Measurements from ENCODE around the gene COL4A1.

The COL4A1 gene

DNA sequence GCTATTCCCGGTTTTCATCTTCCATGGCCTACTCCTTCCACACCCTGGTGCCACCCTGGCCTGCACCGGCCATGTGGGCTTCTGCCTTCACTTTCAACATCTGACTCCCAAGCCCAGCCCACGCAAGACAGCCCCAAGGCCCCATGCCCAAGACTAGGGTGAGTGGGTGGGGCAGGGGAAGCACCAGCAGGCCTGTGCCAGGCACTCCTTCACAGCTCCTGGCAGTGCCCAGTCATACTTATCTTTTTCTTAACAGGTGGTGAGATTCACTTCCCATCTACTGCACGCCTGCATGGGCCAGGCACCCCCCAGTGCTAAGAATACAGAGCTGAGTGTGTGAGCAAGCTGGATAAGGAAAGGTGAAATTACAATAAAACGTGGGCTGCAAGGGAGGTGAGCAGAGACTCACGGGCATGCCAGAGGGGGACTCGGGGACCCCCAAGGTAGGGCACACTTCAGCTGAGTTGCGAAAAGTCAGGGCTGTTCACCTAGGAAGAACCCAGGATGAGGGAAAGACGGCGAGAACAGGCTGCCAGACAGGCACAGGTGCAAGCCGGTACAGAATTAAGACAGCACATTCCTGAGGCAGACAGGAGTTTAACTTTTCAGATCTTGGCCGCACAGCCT, 55.7 kb downstream of the COL4A1 start:
- no peak for DNase-seq

DNA sequence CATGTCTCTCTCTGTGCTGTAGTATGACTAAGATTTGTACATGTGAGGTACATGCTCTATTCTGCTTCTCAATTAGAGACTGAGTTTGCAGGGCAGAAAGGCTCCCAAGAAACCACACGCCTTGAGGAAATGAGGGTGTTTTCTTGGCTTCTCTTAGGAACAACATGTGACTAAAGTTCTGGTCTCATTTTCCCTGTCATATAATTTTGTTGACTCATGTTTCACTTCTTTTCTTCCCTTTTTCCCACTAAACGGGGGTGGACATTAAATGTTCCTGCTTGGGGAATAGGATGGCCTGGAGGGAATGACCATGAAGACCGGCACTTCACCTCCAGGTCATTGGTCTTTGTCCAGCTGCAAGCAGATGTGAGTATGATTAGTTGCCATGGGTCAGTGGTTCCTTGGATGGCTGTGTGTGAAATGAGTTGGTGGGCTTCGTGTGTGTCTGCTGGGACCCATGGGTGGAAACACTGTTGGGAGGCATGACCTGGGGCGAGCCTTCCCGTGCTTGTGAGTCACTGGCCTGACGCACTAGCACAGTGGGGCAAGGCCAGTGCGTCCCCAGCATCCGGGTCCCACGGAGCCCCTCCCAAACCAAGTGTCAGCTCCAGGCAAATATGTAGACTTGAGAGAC, 56.6 kb downstream of the COL4A1 start:
- no peak for DNase-seq

DNA sequence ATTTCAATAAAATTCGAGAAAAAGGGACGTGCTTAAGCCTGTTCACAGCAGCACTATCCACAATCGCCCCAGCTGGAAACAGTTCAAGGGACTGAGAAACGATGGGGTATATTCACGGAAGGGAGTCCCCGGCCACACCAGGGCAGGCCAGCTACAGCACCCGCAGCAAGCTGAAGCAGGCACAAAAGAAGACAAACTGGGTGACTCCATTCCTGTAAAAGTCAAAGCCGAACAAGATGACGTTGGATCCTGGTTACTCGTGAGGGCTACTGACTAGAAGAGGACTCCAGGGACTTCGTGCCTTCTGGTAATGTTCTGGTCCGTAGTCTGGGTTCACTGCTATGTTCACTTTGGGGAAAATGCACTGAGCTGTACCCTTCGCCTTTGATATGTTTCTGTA, 57.6 kb downstream of the COL4A1 start:
- DNase-seq: no peak

DNA sequence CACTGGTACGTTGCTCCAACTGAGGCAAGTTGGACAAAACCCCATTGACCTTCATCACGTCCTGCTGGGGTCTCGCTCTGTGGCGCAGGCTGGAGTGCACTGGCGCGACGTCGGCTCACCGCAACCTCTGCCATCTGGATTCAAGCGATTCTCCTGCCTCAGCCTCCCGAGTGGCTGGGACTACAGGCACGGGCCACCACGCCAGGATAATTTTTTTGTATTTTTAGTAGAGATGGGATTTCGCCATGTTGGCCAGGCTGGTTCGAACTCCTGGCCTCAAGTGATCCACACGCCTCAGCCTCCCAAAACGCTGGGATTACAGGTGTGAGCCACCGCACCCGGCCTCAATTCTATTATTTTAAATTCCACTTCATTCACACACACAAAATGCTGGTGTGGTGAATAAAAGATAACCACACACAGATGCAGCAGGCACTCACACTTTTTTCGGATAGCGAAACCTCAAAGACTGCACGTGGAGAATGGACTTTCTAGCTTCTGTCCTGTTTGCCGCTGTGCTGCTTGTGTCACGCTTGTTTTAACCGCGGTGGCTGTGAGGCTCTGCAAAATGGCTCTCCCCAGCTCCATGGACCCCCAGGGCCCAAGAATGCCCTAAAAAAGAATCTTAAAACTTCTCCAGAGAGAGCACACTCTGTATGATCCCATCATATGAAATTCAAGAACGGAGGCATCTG, 58.4 kb downstream of the COL4A1 start:
- no peak for DNase-seq

DNA sequence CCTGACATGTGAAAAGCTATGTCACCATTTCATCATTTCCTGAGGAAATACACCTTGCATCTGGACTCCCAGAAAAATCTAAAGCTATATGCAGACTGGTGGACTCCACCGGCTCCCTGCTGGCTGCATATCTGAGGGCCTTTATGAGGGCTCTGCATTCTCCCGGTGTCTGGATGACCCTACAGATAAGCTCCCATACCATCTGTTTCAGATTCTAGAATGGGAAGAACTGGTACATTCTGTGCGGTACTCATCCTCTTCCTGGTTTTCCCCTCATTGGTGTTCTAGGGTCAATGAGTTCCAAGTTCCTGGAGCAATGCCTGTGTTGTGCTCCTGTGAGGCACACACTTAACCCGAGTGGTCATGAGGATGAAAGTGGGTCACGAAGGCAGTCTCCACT, 60.4 kb downstream of the COL4A1 start:
- no peak for DNase-seq

DNA sequence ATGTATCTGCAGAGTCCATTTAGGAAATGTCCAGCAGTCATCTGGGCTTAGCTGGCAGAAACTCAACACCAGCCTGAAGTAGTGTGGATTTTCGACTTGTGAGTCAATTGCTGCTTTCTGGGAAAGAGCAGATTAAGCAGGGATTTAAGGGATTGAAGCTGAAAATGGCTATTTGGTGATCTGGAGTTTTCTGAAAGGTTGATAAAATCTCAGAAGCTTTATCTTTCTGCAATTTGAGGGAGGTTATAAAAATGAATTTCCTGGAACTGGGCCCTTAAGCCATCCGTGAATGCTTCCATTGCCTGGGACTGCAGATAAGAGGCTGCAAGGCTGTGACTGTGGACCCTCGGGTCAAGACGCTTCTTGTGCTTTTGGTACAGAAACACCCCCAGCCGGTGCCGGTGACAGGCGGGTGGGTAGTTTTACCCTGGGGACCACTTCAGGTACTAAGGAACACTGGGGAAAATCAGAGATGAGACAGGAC, 61.5 kb downstream of the COL4A1 start:
- no peak for DNase-seq

DNA sequence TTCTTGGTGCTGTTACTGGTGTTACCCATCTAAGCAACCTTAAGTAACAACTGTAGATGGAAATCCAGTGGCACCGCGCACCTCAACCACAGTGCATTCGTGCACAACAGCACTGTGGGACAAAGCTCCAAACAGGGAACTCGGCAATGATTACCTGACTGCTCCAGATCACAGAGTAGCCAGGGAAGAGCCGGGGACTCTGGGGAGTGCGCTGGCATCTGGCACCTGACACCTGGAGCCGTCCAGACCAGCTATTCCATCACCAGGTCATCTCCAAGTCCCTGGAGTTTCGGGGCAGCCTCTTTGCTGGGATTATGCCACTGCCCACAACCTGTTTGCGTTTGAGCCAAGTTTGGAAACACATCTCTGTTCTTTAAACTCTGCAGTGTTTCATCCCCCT, 62.0 kb downstream of the COL4A1 start:
- DNase-seq: no peak

DNA sequence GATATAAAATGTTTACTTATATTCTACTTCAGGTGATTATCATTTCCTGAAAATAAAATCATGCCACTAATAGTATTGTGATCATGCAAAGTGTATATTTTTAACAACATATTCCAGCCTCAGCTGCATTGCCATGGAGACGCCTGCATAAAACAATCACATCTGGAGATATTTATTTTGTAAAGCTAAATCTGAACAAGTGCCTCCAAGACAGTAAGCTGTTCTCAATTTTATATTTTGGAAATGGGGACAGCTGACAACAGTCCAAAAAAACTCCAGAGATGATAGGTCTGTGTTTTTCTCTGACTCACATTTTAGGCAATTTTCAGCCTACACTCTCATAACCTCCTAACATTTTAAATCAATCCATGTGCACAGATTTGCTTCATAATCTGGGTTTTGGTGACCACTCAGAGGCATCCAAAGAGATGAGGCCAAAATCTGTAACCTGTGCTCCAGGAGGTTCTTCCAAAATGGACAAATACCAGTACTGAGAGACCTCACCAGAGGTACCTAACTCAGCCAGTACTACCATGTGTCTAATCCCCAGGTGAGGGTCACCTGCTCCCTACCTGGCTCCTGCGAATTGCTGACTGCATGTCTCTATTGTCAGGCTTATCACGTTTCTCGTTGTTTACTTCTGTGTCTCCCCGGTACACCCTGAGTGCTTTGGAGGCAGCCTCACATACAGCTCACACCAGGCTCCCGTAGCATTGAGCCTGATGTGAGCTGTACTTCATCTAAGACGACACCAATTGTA, 62.7 kb downstream of the COL4A1 start:
- DNase-seq: no peak

DNA sequence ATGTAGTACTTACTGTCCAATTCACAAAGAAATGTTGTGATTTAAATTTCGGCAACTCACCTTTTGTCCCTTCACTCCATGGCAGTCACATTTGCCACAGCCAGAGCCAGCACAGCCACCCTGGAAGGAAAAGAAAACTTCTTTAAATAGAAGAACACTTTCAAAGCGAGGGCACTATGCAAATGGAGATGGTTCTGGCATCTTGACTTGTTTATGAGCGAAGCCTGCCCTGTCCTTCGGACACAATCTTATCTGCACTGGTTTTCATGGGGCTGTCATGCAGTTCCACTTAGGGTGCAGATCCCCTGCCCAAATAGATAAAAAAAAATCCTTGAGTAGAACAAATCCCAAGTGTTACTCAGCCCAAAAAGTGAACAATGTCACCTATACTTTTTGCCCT, 64.3 kb downstream of the COL4A1 start:
- DNase-seq: no peak

DNA sequence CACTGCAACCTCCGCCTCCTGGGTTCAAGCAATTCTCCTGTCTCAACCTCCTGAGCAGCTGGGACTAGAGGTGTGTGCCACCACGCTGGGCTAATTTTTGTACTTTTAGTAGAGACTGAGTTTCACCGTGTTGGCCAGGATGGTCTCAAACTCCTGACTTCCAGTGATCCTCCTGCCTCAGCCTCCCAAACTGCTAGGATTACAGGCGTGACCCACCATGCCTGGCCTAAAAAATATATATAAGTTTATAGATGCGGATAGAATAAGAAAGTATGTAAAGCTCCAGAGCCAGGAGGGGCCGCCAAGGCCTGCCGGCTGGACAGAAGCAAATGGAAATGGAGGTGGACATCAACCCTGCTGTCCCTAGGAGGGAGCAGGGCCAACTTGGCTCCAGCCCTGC, 66.0 kb downstream of the COL4A1 start:
- DNase-seq: no peak

DNA sequence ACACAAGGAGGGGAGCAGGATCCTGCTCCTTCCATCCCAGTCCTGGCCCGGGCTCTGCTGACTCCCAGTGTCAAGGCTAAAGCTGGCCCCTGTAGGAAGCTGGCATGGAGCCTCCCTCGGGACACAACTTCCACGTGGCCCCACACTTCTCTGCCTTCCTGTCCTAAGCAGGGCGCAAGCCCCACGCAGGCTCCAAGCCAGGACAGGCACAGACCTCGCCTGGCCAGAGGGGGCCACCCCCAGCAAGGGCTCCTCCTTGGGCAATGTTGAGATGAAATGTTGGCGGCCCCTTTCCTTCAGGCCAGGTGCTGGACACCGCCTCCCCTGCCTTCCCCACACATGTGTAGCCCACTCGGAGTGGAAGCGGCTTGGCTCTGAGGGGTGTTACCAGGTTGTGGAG, 66.6 kb downstream of the COL4A1 start:
- DNase-seq: no peak

DNA sequence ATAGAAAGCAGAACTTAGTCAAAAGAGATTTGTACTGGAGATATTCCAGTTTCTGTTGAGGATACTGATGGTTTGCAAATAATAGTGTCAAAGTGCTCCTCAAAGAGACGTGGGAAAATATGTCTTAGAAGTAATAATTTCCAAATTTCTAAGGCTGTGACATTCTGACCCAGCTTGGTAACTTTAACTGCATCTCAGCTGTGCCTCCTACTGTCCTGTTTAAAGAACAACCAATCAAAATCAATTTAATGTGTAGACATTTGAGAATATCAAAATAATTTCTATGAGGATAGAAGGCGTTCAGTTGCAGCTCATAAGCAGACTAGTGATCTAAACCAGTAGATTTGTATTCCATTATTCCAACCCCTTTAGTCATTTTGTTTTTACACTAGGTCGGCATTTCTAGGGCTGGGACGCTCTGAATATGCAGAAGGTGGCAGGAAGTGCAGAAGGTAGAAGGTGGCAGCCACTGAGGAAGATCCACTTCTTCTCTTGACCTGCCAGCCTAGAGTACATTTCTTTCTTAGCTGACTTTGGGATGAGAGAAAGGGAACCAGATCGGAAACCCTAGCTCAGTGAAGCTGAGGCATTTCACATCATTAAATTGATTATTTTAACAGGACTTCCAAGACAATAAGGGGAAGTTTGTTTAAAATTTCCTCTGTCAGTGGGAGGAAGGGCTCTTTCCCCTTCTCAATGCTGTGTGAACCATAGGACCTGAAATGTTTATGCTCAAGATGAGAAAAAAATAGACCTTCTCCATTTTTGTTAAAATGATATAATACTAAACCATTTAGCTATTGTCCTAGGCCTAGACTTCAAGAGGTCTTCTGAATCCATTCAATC, 67.5 kb downstream of the COL4A1 start:
- no peak for DNase-seq

DNA sequence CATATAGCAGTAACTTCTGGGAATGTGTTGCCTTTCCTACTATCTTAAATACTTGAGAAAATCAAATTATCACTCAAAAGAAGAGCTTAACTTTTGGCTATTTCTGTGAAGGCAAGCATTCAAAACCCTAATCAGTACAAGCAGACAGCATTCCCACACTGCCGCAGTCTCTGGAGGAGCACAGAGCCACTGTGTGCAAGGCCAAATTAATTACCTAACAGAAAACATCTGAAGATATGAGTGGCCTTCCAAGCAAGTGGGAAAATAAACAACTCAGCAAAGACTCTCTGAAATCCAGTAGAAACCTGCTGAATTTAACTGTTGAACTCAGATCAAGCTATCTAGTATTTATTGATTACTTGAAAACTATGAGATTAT, 68.2 kb downstream of the COL4A1 start:
- DNase-seq: no peak

DNA sequence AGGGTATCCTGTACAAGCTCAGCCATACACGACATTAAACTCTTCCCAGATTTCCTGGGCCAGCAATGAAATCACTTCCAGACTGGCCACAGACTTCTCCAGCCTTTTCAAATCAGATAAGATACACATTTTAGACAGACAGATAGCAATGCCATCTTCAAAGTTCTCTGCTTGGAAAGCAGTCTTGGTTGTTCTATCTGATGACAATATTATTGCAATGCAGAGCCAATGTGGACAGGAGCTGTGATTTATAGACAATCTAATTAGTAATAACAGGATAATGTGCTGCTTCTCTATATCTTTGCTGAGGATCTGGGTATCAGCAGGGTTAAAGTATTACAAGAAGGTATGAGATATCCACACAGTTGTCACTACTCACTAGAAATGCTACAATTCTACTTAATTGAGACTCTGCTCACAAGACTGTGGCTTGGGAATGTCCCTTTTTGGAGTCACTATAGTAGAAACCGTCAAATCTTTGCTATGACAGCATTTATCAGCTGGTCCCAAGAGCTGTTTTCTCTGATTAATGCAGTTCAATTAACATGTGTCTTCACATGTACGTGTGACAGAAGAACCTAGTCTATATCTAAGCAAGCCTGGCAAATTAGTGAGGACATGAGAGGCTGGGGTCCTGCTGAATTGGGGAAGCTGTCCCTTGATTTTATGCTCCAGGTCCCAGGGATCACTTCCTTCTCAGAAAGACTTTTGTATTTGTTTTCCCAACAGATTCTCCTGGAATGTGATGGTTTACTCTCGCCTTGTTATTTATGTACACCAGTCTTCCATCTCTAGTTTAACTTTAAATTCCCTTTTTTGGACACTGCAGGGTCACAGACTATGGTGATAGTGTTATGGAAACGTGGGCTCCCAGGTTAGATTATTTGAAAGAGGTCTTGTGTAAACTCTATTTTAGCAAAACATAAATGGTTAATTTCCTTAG, 68.8 kb downstream of the COL4A1 start:
- DNase-seq: no peak

DNA sequence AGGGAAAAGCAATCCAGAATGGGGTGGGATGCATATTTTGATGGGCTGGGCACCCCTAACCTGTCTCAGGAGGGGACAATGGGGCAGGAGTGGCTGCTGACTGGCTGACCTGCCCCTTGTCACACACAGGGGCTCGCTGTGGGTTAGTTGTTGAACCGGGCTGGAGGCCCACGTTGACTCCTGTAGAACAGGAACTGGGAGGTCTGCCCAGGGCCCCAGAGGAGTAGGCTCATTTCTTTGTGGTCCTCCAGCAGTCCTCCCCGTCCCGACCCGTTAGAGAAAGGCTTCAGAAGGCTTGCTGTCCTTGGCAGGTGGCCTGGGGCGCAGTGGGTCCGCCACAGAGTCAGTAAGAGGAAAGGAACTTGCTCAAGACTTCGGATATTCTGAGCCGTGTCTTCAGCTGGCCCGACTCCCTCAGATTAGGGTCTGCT, 70.1 kb downstream of the COL4A1 start:
- DNase-seq: no peak

DNA sequence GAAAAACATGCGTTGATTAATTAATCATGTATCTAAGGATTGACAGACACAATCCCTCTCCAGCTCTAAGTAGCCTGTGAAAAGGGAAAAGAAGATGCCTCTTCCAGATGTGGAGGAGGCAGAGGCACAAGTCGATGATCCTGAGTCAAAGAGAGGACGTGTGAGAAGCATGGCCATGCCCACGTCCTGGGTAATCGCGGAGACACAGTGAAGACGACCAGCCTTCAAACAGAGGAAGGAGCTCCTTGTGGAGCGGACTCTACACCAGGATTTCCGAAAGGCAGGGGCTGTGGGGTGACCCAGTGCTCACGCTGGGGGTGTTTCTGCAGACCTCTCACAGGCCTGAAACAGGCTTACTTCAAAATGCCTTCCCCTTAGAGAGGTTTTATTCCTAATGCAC, 70.5 kb downstream of the COL4A1 start:
- DNase-seq: no peak

DNA sequence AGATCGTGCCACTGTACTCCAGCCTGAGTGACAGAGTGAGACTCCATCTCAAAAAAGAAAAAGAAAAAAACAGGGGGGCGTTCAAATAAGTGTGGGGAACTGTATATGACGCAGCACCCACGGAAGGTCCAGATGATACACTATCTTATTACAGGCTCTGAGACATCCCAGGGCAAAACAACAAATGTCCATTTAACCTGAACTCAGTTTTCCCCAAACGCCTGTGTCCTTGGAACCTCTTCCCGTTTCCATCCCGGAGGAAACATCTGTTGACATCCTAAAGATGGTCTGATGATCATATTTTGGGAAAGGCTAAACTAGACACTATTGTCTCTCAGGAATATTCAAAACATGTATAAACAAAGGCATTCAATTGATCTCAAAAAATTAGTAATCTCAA, 72.4 kb downstream of the COL4A1 start:
- DNase-seq: no peak

DNA sequence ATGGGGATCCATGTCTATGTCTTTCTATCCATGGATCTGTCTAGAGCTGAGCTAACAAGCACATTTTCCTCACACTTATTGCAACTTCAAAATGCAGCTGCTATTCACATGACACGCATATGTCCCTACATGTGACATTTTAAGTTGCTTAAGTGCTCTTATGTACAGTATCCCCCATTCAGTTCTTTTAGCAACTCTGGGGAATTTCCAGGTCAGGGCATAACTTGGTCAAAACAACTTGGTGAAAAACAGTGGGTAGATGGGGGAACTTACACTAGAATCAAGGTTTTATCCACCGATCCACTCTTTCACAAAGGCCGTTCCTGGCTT, 73.0 kb downstream of the COL4A1 start:
- DNase-seq: no peak

DNA sequence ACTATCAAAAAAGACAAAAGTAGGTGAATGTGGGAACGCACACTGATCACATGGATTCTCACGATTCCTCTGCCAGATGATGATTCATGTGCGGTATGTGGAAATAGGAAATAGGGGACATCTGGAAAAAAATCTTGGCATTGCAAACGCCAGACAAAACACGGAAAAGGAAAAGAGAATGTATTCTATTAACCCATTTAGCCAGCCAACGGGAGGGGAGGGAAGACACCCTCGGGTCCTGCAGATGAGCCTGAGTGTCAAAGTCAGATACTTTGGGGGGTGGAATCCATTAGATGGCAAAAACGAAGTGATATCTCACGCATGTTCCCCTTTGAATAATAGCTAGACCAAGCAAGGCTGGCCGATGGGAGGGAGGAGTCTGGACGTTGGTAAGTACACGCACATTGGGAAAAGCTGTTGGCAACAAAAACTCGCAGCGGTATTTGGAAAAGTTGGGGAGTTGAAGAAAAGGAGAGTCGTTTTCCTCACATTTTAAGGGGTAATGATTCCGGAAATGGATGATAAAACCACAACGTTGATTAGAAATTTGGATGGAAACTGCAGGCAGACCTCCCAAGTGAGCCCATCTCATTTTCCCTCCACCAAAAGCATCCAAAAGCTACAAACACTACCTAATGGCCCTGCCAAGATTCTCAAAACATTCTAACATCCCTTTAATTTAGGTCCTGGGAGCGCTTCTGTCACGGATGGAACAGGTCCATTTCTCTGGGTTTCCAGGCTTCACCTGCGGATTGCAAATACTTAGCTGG, 73.6 kb downstream of the COL4A1 start:
- DNase-seq: no peak

DNA sequence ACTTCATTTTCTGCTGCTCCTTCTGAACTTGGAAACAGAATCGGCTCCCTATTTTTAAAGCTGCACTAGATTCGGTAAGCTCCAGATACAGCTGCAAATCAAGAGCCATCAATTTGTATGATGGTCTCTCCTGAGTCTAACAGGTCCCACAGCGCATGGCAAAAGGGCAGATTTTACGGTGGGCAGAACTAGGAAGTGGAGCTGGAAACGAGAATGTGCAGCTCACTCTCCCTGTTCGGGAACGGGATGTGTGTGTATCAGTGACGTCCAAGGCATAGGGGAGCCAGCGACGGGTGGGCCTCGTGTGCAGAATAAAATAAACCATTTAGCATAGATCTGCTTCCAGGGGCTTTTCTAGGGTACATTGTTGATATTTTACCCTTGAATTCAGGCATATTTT, 74.2 kb downstream of the COL4A1 start:
- no peak for DNase-seq

DNA sequence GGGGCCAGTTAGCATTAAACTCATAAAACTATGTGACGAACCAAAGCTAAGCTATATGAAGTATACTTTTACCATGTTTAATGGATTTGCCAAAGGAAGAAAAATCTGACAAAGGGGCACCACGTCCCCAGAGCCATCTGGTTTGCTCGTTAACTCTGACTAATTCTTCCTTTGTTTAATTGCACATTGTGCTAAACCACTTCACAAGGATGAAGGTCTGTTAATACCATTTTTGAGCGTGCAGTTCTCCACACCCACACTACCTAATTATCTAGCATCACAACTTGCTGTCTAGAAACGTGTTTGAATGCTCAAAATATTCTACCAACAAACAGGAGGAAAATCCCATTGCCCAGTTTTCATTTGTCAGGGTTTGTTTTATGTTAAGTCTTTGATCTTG, 74.8 kb downstream of the COL4A1 start:
- DNase-seq: no peak

Measured in CD4-positive, alpha-beta T cell treated with Interleukin-6 for 4 hours (primary cell).